HUES6 (cell line): Measurements from ENCODE around the gene CLDN24.

Source experiments
- H3K27ac ChIP-seq: 2 replicates; pipeline ENCODE4 v1.7.0; 2013; ENCODE audit warnings: low read depth, mild to moderate bottlenecking, low read length, inconsistent platforms
- H3K27me3 ChIP-seq: 2 replicates; pipeline ENCODE4 v1.6.1; 2013; ENCODE audit warnings: low read length; ENCODE audit not compliant: control insufficient read depth, insufficient read depth
- H3K36me3 ChIP-seq: 2 replicates; pipeline ENCODE4 v1.6.1; 2013; ENCODE audit warnings: low read length; ENCODE audit not compliant: control insufficient read depth, insufficient read depth
- H3K4me1 ChIP-seq: 2 replicates; pipeline ENCODE4 v1.6.1; 2013; ENCODE audit warnings: low read length; ENCODE audit not compliant: control insufficient read depth, insufficient read depth
- H3K4me3 ChIP-seq: 2 replicates; pipeline ENCODE4 v1.5.1; 2013; ENCODE audit warnings: low read depth, low read length
- H3K9ac ChIP-seq: one replicate; pipeline ENCODE4 v1.6.1; 2013; ENCODE audit warnings: mild to moderate bottlenecking, low read length
- H3K9me3 ChIP-seq: 2 replicates; pipeline ENCODE4 v1.6.1; 2013; ENCODE audit warnings: low read depth, low read length; ENCODE audit not compliant: control insufficient read depth, insufficient read depth

Gene CLDN24

DNA sequence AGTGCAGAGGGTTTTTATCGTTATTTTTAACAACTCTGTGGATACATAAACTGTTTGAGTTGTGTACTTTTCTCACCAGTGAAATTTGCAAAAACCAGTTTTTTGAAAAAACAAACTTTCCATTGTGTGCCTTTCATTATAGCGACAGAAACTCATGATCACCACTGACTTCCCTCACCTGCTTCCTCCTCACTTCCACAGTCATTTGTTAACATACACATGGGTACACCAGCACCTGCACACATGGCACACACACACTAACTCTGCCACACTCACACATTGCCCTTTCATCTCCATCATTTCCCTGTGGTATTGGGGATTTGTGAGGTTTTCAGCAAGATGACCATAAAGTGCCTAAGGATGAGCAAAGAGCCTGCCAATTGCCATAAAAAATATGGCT is 22.8 kb downstream of the CLDN24 start:
- Histone ChIP-seq H3K36me3 (peaks cover 73% of the 10 kb centered on the region), H3K4me1 (no peaks in the 10 kb centered on the region), H3K9me3 (no peaks in the 10 kb centered on the region), H3K9ac (no peak overlapping the region), H3K4me3 (no peak overlapping the region), H3K27me3 (no peaks in the 10 kb centered on the region), H3K27ac (no peak overlapping the region)

DNA sequence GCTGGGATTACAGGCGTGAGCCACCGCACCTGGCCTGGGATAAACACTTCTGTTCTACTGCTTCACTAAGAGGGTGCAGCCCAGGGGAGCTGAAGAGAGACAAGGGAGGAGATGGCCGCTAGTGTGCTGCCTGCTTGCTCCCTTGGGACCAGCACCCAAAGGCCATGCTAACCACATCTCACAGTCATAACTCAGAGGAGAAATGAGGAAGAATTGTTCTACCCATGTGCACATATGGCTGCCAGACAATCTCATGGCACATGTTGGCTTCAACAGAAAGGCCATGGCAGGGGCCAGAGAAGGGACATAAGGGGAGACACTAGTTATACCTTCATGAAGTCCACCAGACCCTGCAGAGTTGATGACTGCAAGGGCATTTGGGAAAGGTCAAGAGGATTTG is 24.6 kb downstream of the CLDN24 start:
- Histone ChIP-seq H3K4me3 (no peak overlapping the region), H3K36me3 (peaks cover 72% of the 10 kb centered on the region)

DNA sequence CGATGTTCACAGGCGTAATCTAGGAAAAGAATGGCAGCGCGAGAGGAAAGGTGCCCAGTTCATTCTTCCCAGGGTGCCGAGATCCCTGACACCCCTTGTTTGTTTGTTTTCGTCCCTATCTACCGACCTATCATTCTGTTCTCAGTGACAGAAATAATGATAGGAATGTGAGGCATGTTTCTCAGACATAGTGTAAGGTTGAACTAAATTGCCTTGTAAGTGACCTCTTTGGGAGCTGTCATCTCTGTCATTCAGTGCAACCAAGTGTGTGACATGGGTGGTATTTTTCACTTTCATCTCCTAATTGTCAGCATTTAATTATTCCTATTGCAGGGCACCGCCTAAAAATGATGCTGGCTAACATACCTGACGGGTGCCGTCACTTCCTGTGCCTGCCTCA is 26.5 kb downstream of the CLDN24 start:
- peaks cover 80% of the 10 kb centered on the region for H3K36me3 ChIP-seq
- H3K27me3 ChIP-seq = no peaks in the 10 kb centered on the region
- no peaks in the 10 kb centered on the region for H3K4me1 ChIP-seq
- H3K27ac ChIP-seq = no peak overlapping the region
- no peaks in the 10 kb centered on the region for H3K9me3 ChIP-seq
- no peak overlapping the region for H3K4me3 ChIP-seq
- no peak overlapping the region for H3K9ac ChIP-seq

More for the DNA sequence above, 24.6 kb downstream of the CLDN24 start:
- Histone ChIP-seq H3K9ac (no peak overlapping the region), H3K27ac (no peak overlapping the region), H3K27me3 (no peaks in the 10 kb centered on the region), H3K9me3 (no peaks in the 10 kb centered on the region), H3K4me1 (no peaks in the 10 kb centered on the region)

DNA sequence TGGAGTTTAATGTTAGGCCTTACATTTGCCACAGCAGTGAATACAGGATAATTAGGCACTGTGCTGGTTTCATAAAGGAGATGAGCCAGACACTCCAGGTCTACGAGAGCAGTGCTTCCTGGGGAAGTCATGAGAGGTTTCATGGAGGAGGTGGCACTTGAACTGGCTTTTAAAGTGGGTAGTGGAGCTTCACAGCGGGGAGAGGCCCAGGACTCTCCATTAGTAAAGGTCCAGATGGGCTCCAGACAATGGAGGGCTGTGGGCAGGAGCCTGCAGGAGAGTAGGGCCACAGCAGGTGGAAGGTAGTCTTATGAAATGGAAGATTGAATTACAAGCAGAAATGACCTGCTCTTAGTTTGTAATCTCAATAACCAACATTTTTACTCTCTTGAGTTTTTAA is 31.2 kb downstream of the CLDN24 start:
- Histone ChIP-seq H3K36me3 (peaks cover 90% of the 10 kb centered on the region), H3K9ac (no peak overlapping the region), H3K9me3 (no peaks in the 10 kb centered on the region), H3K4me3 (no peak overlapping the region), H3K27ac (no peak overlapping the region), H3K27me3 (no peaks in the 10 kb centered on the region), H3K4me1 (no peaks in the 10 kb centered on the region)

DNA sequence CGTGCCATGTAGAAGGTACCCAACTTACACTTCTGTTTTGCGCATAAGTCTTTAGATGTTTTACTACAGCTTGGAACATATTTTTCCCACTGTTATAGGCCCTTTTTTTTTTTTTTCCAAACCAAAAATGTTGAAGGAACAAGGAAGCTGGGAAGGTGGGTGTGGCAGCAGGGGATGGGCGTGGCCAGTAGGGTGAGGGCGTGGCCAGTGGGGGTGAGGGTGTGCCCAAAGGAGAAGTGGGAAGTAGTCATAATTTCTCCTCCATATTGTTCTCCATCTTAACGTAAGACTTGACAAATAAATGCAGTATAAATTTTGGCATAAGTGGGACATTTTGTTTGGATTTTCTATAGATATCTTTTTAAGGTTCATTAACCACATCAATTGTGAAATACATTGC is 32.5 kb downstream of the CLDN24 start:
- Histone ChIP-seq H3K9me3 (no peaks in the 10 kb centered on the region), H3K4me1 (no peaks in the 10 kb centered on the region), H3K36me3 (peaks cover 90% of the 10 kb centered on the region), H3K4me3 (no peak overlapping the region), H3K27me3 (no peaks in the 10 kb centered on the region), H3K27ac (no peak overlapping the region), H3K9ac (no peak overlapping the region)

DNA sequence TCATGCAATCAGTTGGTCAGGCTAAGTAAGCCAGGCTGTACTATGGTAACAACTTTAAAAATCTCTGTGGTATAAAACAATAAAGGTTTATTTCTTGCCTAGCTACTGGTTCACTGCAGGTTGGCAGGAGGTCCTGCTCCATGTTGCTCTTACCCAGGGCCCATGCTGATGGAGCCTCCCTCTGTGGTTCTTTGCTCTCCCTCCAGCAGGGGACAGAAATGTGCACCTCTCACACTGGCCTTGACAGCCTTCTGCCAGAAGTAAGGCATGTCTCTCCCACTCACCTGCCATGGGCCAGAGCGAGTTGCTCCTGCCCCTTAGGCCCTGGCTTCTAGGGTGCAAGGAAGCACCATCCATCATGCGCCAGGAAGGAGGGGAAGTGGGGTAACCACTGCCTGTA is 33.3 kb downstream of the CLDN24 start:
- Histone ChIP-seq H3K4me3 (no peak overlapping the region), H3K27me3 (no peaks in the 10 kb centered on the region), H3K9me3 (no peaks in the 10 kb centered on the region), H3K9ac (no peak overlapping the region), H3K27ac (no peak overlapping the region), H3K4me1 (no peaks in the 10 kb centered on the region), H3K36me3 (peaks cover 90% of the 10 kb centered on the region)

DNA sequence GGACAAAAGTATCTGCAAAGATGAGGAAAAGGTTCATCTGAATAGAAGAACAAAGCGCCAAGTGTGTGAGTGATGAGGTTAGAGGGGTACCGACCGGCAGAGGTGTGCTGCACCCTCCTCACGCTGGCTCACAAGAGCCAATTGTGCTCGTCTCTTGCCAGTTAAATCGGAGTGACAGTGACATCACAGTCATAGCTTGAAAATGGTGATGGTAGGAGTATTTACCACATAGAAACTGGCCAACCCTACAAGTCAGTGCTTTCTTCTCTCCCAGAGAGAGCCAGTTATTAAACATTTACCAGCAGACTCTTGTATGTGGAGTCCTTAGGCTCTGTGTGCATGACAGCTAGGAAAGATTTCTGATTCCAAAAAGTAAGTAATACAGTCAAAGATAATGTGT is 34.5 kb downstream of the CLDN24 start:
- H3K9me3 ChIP-seq = no peaks in the 10 kb centered on the region
- H3K9ac ChIP-seq = no peak overlapping the region
- no peaks in the 10 kb centered on the region for H3K27me3 ChIP-seq
- H3K27ac ChIP-seq = no peak overlapping the region
- H3K4me1 ChIP-seq = no peaks in the 10 kb centered on the region
- peaks cover 98% of the 10 kb centered on the region for H3K36me3 ChIP-seq
- no peak overlapping the region for H3K4me3 ChIP-seq

DNA sequence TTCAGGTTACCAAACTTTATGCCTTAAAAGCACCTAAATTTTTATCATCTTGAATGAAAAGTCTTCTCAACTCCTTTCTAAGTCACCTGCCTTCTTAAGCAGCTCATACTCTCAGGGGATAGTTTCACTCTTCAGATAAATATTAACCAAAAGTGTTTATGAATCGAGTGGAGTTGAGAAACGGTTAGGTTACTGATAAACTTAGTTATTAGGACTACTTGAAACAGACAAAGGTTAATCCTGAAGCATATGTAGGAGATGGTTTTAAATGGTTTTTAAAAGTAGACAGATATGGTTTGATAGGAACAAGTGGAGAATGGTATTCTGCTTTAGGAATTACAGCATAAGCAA is 34.9 kb downstream of the CLDN24 start:
- H3K27me3 ChIP-seq = no peaks in the 10 kb centered on the region
- H3K27ac ChIP-seq = no peak overlapping the region
- no peak overlapping the region for H3K9ac ChIP-seq
- H3K36me3 ChIP-seq = peaks cover 98% of the 10 kb centered on the region
- H3K4me1 ChIP-seq = no peaks in the 10 kb centered on the region
- H3K4me3 ChIP-seq = no peak overlapping the region
- H3K9me3 ChIP-seq = no peaks in the 10 kb centered on the region

DNA sequence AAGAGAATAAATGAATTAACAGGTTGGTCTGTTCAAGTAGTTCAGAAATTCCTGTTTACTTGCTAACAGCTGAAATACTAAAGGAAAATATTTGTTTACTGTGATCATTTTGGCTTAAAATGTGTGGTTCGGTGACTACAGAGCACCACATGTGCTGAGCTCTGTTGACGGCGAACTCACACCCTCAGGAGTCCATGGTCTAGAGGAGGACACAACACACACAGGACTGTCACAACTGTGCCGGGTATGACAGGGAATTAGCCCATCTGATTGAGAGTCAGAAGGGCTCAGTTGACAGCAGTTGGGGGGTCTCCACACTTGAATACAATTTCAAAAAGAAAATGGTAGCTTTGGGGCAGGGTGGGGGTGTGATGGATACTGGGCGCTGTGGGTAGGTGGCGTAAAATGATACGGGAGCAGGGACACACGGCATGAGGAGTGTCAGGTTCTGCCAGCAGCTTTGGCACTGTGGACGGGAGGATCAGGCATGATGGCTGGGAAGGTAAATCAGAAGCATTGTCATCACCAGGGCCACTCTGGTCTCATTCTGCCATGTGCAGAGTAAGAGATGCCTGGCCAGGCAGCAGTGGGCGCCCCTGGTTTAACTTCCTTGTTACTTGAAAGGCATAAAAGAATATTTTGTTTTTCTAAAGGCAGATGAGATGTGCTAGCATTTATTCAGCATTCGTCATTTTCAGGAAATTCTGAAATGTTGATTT is 35.5 kb downstream of the CLDN24 start:
- no peak overlapping the region for H3K9ac ChIP-seq
- H3K27ac ChIP-seq = no peak overlapping the region
- no peaks in the 10 kb centered on the region for H3K4me1 ChIP-seq
- no peaks in the 10 kb centered on the region for H3K27me3 ChIP-seq
- H3K36me3 ChIP-seq = peaks cover 99% of the 10 kb centered on the region
- no peak overlapping the region for H3K4me3 ChIP-seq
- H3K9me3 ChIP-seq = no peaks in the 10 kb centered on the region

DNA sequence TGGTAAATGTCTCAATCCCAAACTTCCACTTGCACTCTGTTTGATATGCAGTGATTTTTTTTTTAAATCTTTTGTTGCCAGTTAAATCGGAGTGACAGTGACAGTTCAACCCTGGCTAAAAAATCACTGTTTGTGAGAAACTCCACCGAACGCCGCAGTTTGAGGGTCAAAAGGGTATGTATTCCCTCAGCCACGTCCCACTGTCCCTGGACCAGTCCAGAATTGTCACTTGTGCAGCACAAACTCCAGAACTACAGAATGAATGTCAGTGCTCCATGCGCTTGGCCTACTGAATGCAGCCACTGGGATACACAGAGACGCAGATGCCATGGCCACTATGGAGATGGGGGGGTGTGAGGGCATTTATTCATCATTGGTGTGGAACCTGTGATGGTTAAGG is 36.3 kb downstream of the CLDN24 start:
- Histone ChIP-seq H3K9me3 (no peaks in the 10 kb centered on the region), H3K4me1 (no peaks in the 10 kb centered on the region), H3K27ac (no peak overlapping the region), H3K36me3 (peaks cover 99% of the 10 kb centered on the region), H3K9ac (no peak overlapping the region), H3K4me3 (no peak overlapping the region), H3K27me3 (no peaks in the 10 kb centered on the region)

DNA sequence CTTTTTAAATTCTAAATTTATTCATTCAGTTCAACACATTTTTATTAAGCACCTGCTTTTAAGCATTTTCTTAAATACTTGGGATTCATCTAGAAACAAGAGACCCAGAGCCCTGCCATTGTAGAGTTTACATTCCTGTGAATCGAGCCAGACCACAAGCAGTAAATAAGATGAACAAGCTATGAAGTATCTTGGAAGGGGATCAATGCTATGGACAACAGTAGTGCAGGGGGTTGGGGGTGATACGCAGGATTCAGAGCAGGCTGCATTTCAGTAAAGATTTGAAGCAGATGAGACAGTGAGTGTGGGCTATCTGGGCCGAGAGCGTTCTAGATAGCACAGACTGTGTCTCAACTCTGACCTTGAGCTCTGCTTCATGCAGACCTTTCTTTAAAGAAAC is 37.3 kb downstream of the CLDN24 start:
- Histone ChIP-seq H3K36me3 (peaks cover 99% of the 10 kb centered on the region), H3K4me1 (no peaks in the 10 kb centered on the region), H3K4me3 (no peak overlapping the region), H3K9me3 (no peaks in the 10 kb centered on the region), H3K27ac (no peak overlapping the region), H3K27me3 (no peaks in the 10 kb centered on the region), H3K9ac (no peak overlapping the region)
